Left kidney (tissue), 8 donors: Measurements from ENCODE around the gene HBQ1. TPM values are rescaled to one million over a fixed set of nuclear protein-coding genes. Genes with fewer than 3 reads are reported as not detected.
"Not testable (repeated sequence)": the region's sequence is repeated elsewhere in the genome, so short reads cannot be mapped to it uniquely, and the experiment has no call there.

Source experiments
- DNase-seq: peaks from one replicate; pipeline ENCODE4 v3.0.0-alpha.2; 2013
- long read RNA-seq, 8 donors: transcript quantifications; one replicate each; lab custom pipeline, GENCODE V29; 2026
- polyA plus RNA-seq: library from polyadenylated mRNA; unstranded; fragments of 120-200 nt; gene quantifications from one replicate; pipeline ENCODE4 v1.2.1, GENCODE V29; 2013; ENCODE audit not compliant: insufficient read length

HBQ1 gene
- polyA plus RNA-seq: not detected
- long read RNA-seq, donor 1, partial matches to known transcripts: 0 of 2 reads
- long read RNA-seq, donor 1, other reads (novel, unspliced or antisense): 0 of 2 reads
- long read RNA-seq, donor 2: 0 reads
- long read RNA-seq, donor 3: 0 reads
- long read RNA-seq, donor 4: 0 reads
- long read RNA-seq, donor 5, partial matches to known transcripts: 0 of 3 reads
- long read RNA-seq, donor 5, other reads (novel, unspliced or antisense): 0 of 3 reads
- long read RNA-seq, donor 6: 0 reads
- long read RNA-seq, donor 7, partial matches to known transcripts: 0 of 4 reads
- long read RNA-seq, donor 7, other reads (novel, unspliced or antisense): 0 of 4 reads
- long read RNA-seq, donor 8: 0 reads

DNA sequence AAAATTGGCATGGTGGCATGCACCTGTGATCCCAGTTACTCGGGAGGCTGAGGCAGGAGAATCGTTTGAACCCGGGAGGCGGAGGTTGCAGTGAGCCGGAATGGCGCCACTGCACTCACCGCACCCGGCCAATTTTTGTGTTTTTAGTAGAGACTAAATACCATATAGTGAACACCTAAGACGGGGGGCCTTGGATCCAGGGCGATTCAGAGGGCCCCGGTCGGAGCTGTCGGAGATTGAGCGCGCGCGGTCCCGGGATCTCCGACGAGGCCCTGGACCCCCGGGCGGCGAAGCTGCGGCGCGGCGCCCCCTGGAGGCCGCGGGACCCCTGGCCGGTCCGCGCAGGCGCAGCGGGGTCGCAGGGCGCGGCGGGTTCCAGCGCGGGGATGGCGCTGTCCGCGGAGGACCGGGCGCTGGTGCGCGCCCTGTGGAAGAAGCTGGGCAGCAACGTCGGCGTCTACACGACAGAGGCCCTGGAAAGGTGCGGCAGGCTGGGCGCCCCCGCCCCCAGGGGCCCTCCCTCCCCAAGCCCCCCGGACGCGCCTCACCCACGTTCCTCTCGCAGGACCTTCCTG, at the start of gene HBQ1:
Gene HBQ1 (plus strand): TSS at position 359 of the 575 bp plus-strand sequence. CDS start 28 bp downstream, at position 387.
- no peak for DNase-seq

DNA sequence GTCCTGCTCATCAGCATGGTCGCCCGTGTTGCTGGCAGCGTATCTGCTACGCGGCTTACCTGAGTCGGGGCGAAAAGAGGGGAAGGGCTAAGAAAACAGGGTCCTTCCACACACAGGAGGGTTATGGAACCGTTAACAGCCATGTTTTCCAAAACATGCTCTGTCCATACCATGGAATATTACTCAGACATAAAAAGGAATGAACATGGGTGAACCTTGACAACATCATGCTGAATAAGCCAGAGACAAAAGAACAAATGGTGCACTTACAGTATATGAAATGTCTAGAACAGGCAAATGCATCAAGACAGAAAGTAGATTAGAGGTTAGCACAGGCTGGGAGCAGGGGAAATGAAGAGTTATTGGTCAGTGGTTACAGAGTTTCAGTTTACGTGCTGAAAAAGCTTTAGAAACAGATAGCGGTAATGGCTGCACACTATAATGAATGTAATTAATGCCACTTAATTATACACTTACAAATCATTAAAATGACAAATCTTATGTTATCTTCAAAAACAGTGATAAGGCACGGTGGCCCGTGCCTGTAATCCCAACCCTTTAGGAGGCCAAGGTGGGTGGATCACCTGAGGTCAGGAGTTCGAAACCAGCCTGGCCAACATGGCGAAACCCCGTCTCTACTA, 49.6 kb upstream of the HBQ1 start:
- DNase-seq: no peak

DNA sequence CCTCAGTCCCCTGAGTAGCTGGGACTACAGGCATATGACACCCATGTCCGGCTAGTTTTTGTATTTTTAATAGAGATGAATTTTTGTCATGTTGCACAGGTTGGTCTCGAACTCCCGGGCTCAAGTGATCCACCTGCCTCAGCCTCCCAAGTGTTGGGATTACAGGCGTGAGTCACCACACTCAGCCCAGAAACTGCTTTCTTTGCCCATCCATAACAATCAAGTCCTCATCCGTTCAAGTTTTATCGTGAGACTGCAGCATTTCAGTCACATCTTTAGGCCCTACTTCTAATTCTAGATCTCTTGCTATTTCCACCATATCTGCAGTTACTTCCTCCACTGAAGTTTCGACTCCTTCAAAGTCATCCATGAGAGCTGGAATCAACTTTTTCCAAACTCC, 48.1 kb upstream of the HBQ1 start:
- DNase-seq: no peak

DNA sequence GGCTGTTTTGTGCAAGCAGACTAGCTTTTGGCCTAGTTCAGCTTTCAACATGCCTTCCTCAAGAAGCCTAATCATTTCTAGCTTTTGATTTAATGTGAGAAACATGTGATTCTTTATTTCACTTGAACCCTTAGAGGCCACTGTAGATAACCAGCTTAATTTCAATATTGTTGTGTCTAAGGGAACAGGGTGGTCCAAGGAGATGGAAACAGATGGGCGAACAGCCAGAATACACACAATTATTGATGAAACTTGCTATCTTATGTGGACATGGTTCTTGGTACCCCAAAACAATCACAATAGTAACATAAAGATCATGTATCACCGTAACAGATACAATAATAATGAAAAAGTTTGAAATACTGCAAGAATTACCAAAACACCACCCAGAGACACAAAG, 46.5 kb upstream of the HBQ1 start:
- DNase-seq: no peak

DNA sequence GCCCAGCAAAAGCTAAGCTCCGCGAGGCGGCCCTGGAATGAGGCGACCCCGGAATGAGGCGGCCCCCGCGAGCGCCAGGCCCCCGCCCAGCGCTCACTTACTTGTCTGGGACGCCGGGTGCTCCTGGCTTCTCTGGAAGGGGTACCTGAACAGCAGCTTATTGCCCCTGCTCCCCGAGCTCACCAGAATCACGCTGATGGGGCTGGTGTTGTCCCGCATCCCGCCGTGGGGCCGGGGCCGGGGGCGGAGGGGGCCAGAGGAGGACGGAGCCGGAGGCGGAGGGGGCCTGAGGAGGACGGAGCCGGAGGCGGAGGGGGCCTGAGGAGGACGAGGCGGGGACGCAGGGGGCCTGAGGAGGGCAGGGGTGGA, 42.2 kb upstream of the HBQ1 start:
- DNase-seq: no peak

DNA sequence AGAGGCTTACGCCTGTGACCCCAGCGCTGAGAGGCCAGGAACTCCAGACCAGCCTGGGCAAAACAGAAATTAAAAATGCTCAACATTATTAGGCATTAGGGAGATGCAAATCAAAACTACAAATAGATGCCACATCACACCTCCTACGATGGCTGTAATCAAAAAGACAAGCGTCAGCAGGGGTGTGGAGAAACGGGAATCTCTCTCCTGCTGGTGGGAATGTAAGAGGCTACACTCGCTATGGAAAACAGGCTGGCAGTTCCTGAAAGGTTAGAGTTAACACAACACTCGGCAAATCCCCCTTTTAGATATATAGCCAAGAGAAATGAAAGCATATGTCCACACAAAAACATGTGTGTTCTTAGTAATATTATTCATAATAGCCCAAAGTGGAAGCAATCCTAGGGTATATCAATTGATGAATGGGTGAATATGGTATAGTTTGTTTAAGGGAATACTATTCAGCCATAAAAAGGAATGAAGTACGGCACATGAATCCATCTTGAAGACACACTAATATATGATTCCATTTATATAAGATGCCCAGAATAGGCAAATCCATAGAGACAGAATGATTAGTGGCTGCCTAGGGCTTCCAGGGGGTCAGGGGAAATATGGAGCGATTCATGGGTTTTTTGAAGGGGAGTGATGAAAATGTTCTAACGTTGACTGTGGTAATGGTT, 39.9 kb upstream of the HBQ1 start:
- no peak for DNase-seq

DNA sequence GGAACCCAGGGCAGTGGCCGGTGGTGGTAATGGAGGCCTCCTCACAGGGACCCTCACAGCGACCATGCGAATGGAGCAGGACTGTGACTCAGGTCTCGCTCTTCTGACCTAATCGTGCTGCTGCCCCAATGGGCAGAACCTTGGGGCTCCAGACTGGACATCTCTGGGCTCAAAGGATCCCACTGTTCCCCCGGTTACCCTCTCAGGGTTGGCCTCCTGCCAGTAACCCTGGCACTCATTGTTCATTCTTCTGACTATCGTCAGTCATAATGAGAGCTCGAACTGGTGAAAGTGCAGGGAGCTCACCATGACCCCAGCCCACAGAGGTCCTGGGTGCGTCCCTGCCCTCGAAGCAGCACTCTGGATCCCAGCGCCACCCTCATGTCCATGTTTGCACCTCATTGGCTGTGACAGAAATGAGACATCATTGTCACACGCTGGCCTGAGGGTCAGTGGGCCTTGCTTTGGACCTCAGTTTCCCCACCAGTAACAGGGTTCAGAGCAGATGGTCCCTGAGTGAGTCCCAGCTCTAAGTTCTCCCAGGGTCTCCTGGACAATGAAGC, 37.8 kb upstream of the HBQ1 start:
- DNase-seq: no peak

DNA sequence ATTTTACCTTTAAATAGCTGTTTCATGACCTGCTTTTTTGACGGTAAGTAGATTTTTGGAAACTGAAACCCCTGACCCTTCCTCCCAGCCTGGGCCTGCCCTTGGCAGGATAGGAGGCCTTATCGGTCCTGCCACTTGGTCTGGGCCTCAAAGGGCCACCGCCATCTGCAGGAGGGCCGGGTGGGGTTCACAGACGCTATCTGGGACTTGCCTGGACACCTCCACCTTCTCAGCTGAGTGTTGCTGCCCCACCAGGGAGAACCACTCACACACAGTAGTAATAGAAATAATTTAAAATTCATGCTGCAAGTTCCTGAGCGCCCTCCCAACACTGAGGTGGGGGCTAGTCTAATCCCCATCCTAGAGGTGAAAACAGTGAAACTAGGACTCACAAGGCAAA, 37.2 kb upstream of the HBQ1 start:
- no peak for DNase-seq

DNA sequence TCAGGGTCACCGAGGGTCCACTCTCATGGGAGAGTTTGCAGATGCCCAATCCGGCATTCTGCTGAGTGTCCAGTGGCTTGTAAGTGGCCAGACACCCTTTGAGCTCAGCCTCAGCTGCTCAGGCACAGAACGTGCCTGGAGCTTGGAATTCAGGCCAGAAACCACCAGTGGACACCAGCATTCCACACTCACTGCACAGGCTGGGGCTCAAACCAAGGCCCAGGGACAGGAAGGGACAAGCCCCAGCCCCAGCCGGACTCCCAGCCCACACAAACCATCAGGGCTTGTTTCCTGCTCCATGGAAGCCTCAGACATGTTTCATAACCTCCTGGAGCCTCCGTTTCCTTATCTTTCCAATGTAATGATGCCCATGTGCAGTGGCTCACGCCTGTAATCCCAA, 36.8 kb upstream of the HBQ1 start:
- DNase-seq: no peak

DNA sequence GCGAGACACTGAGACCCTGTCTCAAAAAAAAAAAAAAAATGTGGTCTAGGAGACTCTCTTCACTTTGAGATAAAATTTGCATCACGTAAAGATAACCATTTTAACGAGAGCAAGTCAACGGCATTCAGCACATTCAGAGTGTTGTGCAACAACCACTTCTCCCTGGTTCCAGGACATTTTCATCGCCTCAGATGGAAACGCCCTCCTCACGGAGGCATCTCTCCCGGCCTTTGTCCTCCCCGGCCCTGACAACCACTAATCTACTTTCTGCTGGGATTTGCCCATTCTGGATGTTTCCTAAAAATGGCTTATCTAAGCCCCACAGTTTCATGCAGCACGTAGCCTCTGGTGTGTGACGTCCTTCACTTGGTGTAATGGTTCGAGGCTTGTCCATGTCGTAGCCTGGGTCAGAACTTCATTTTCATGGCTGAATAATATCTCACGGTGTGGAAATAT, 35.4 kb upstream of the HBQ1 start:
- no peak for DNase-seq

DNA sequence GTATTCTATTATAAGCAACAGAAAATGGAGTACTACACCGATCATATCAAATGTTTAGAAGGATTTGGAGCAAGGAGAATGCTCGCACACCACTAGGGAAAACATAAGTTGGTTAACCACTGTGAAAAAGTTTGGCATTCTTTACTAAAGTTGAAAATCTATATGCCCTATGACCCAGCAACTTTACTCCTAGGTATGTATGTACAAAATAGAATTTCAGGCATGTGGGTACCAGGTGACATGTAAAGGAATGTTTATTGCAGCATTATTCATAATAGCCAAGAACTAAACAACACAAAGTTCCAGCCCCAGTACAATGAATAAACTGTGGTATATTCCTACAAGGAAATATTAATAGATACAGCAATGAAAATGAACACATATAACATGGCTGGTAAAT, 33.6 kb upstream of the HBQ1 start:
- DNase-seq: no peak

DNA sequence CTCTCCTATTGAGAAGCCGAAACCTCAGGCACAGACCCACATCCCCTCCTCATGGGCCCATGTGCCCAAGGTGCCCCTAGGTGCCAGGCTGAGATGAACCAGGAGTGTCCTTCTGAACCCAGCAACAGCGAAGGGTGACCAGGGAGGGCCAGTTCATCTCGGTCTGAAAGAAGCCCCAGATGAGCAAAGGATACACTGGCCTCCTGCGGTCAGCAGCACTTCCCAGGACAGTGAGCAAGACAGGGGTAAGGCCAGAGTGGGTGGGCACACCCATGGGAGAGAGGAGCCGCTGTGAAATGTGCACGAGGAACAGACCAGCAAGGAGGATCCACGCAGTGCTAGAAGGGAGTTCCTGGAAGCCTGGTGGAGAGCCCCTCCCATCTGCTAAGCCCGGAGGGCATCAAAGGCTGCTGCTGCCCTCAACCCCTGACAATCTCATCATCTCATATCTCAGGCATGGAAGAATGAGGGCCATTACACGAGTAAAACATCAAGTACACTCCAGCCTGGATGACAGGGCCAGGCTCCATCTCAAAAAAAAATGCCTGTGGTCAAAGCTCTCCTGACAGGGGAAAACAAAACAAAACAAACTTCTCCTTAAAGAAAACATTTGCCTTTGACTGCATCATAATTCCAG, 31.1 kb upstream of the HBQ1 start:
- DNase-seq: no peak

DNA sequence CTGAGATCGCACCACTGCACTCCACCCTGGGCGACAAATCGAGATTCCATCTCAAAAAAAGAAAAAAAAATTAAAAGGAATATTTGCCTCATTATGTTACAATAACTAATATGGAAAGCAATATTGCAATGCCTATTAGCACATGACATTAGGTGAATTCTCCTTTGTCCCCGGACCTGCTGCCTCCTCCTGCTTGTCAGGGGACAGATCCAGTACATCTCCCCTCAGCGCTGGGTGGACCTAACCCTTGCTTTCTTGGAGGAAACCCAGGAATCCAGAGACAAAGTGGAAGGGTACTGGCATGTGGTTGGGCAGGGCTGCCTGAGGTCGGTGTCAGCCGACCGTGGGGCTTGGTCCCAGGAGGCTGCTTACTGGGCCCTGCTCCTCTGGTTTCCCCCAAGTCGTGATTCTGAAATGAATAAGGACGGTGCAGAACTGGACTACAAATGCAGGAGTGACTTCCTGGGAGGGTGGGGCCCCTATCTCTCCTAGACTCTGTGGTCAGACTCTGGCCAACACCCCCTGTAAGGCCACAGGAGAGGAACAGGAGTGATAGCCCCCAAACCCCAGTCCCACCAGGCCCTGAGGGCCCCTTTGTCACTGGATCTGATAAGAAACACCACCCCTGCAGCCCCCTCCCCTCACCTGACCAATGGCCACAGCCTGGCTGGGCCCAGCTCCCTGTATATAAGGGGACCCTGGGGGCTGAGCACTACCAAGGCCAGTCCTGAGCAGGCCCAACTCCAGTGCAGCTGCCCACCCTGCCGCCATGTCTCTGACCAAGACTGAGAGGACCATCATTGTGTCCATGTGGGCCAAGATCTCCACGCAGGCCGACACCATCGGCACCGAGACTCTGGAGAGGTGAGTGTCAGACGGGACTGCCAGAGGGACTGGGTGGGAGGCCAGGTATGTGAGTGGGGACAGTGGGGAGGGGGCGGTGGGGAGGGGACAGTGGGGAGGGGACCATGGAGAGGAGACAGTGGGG, 27.8 kb upstream of the HBQ1 start, which contains the start of gene HBZ:
Gene HBZ (plus strand): TSS at position 504 of the 988 bp plus-strand sequence. CDS start 266 bp downstream, at position 770.
- no peak for DNase-seq

DNA sequence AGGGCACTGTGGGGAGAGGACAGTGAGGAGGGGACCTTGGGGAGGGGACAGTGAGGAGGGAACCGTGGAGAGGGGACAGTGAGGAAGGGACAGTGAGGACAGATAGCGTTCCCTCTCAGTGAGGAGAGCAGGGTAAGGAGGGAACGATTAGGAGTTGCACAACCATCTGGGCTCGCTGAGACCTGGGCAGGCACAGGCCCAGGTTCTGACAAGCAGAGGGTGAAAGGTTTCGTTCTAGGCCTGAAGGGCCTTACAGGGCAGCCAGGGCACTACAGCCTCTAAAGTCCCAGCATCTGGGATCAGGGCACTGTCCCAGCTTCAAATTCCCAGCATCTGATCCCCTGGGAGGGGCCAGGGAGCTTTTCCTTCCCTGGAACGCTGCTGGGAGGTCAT, 27.1 kb upstream of the HBQ1 start:
- not testable (repeated sequence) for DNase-seq

DNA sequence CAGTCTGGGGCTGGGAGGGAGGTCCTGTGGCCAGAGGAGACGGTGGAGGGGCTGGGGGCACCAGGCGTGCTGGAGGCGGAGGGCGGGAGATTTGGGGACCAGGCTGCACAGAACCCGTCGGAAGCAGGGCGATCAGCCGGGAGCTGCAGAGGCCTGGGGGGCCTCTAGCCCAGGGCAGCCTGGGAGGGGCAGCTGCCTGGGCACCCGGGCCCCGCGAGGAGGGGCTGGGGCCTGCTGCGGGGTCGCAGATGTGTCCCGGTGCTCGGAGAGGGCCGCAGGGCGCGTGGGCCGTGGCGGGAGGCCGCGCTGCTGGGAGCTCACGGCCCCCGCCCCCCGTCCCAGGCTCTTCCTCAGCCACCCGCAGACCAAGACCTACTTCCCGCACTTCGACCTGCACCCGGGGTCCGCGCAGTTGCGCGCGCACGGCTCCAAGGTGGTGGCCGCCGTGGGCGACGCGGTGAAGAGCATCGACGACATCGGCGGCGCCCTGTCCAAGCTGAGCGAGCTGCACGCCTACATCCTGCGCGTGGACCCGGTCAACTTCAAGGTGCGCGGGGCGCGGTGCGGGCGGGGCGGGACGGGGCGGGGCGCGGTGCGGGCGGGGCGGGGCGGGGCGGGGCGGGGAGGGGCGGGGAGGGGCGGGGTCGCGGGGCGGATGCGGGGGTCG, 26.6 kb upstream of the HBQ1 start:
- DNase-seq: not testable (repeated sequence)

DNA sequence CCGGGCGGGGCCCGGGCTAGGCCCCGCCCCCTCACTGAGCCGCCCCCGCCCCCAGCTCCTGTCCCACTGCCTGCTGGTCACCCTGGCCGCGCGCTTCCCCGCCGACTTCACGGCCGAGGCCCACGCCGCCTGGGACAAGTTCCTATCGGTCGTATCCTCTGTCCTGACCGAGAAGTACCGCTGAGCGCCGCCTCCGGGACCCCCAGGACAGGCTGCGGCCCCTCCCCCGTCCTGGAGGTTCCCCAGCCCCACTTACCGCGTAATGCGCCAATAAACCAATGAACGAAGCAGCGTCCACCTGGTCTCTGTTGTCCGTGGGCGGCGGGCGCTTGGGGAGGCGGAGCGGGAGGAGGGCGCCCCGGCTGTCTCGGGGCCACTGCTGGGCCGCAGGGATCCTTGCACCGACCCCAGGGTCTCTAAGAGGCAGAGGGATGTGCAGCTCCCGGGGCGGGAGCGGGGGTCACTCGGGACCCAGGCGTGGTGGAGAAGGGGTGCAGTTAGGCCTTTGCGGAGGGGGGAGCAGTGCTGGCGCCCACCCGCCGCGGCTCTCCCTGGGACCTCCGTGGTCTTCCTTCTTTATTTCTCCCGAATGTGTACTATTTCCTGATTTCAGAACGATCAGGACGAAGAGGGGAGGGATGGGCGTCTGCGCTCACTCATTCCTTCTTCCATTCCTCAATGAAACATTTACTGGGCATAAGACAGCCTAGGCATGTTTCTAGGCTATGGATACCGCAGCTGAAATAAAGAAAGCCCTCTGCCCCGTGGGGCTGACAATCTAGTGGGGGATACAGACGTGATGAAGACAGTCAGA, 25.8 kb upstream of the HBQ1 start:
- DNase-seq: no peak

DNA sequence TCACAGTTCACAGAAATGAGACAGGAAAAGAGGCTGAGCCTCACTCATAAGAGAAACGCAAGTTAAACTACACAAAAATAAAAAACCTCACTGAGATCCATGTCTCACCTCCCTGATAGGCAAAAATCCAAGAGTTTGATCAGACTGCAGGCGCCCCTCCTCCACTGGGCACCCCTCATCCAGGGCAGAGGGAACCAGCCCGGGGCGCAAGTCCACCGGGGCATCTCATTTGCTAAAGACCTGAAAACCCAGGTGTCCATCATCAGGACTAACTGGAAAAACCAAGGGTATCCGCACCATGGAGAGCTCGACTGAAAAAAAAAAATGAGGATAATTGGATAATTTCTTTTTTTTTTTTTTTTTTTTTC, 25.2 kb upstream of the HBQ1 start:
- no peak for DNase-seq

DNA sequence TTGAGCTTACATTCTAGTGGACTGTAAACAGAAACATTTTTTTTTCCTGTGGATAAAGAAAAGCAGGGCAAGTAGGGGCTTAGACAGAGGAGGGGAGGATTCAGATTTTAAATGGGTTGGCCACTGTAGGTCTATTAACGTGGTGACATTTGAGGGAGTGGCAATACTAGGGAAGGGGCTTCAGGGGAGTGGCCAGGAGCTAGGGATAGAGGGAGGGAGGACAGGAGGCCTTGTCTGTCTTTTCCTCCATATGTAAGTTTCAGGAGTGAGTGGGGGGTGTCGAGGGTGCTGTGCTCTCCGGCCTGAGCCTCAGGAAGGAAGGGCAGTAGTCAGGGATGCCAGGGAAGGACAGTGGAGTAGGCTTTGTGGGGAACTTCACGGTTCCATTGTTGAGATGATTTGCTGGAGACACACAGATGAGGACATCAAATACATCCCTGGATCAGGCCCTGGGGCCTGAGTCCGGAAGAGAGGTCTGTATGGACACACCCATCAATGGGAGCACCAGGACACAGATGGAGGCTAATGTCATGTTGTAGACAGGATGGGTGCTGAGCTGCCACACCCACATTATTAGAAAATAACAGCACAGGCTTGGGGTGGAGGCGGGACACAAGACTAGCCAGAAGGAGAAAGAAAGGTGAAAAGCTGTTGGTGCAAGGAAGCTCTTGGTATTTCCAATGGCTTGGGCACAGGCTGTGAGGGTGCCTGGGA, 21.0 kb upstream of the HBQ1 start:
- DNase-seq: no peak

DNA sequence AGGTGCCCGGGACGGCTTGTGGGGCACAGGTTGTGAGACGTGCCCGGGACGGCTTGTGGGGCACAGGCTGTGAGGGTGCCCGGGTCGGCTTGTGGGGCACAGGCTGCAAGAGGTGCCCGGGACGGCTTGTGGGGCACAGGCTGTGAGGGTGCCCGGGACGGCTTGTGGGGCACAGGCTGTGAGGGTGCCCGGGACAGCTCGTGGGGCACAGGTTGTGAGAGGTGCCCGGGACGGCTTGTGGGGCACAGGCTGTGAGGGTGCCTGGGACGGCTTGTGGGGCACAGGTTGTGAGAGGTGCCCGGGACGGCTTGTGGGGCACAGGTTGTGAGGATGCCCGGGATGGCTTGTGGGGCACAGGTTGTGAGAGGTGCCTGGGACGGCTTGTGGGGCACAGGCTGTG, 20.0 kb upstream of the HBQ1 start:
- DNase-seq: not testable (repeated sequence)
